ENCODE data around the gene SLC16A5.

SLC16A5 gene

GRCh38 chr17:75146592-75146991, 58.8 kb downstream of the SLC16A5 start:
- Histone ChIP-seq H3K4me2 (ENCODE audit: insufficient read depth, low read length) (no peak overlapping the region), H3K79me2 (ENCODE audit: insufficient read depth, low read length) (peaks cover 62% of the 10 kb centered on the region), H3K36me3 (ENCODE audit: insufficient read depth, low read length) (peaks cover 78% of the 10 kb centered on the region), H3K4me1 (ENCODE audit: insufficient read depth, low read length) (peaks cover 13% of the 10 kb centered on the region), H2AFZ (ENCODE audit: low read depth, low read length) (no peak overlapping the region), H4K20me1 (ENCODE audit: insufficient read depth, low read length) (peaks cover 16% of the 10 kb centered on the region; the same call in 1 of the 2 replicates), H3K27ac (ENCODE audit: low read length) (no peak overlapping the region), H3K9ac (ENCODE audit: low read depth, low read length) (no peak overlapping the region), H3K4me3 (ENCODE audit: low read depth in 1 of 2, low read length in 2 of 2) (no peak overlapping the region), H3K27me3 (ENCODE audit: insufficient read depth, low read length, poor library complexity) (no peaks in the 10 kb centered on the region), H3K9me3 (ENCODE audit: insufficient read depth, low read length, severe bottlenecking) (no peaks in the 10 kb centered on the region)
- DNase-seq (no peak), ATAC-seq (ENCODE audit: insufficient read depth, low read depth) (no peak)
- TF ChIP-seq EZH2 (IDR thresholded peaks at IDR 0.05; ENCODE audit: borderline replicate concordance, low read depth, low read length, severe bottlenecking), result no peak
- TF ChIP-seq CTCF (IDR thresholded peaks at IDR 0.05; ENCODE audit: borderline replicate concordance, extremely low read depth, low read length, poor library complexity, severe bottlenecking), result no peak

GRCh38 chr17:75147878-75148546, 60.3 kb downstream of the SLC16A5 start:
- ATAC-seq (ENCODE audit: insufficient read depth, low read depth), result no peak
- Histone ChIP-seq H4K20me1 (ENCODE audit: insufficient read depth, low read length) (peaks cover 20% of the 10 kb centered on the region; the same call in 1 of the 2 replicates), H3K79me2 (ENCODE audit: insufficient read depth, low read length) (peaks cover 71% of the 10 kb centered on the region), H3K27ac (ENCODE audit: low read length) (no peak overlapping the region), H3K4me1 (ENCODE audit: insufficient read depth, low read length) (peaks cover 18% of the 10 kb centered on the region), H3K4me2 (ENCODE audit: insufficient read depth, low read length) (no peak overlapping the region), H3K9me3 (ENCODE audit: insufficient read depth, low read length, severe bottlenecking) (no peaks in the 10 kb centered on the region), H3K36me3 (ENCODE audit: insufficient read depth, low read length) (peaks cover 66% of the 10 kb centered on the region), H3K9ac (ENCODE audit: low read depth, low read length) (no peak overlapping the region), H3K27me3 (ENCODE audit: insufficient read depth, low read length, poor library complexity) (no peaks in the 10 kb centered on the region), H2AFZ (ENCODE audit: low read depth, low read length) (no peak overlapping the region), H3K4me3 (ENCODE audit: low read depth in 1 of 2, low read length in 2 of 2) (no peak overlapping the region)
- no peak for DNase-seq
- no peak for TF ChIP-seq EZH2 (IDR thresholded peaks at IDR 0.05; ENCODE audit: borderline replicate concordance, low read depth, low read length, severe bottlenecking)
- no peak for TF ChIP-seq CTCF (IDR thresholded peaks at IDR 0.05; ENCODE audit: borderline replicate concordance, extremely low read depth, low read length, poor library complexity, severe bottlenecking)

GRCh38 chr17:75151930-75152329, 64.2 kb downstream of the SLC16A5 start:
- Histone ChIP-seq H3K27ac (ENCODE audit: low read length) (no peak overlapping the region), H3K9me3 (ENCODE audit: insufficient read depth, low read length, severe bottlenecking) (no peaks in the 10 kb centered on the region), H3K4me1 (ENCODE audit: insufficient read depth, low read length) (peaks cover 30% of the 10 kb centered on the region), H3K27me3 (ENCODE audit: insufficient read depth, low read length, poor library complexity) (no peaks in the 10 kb centered on the region), H3K36me3 (ENCODE audit: insufficient read depth, low read length) (peaks cover 27% of the 10 kb centered on the region), H3K4me2 (ENCODE audit: insufficient read depth, low read length) (peak overlapping the region; percentile 67), H3K79me2 (ENCODE audit: insufficient read depth, low read length) (peaks cover 70% of the 10 kb centered on the region), H2AFZ (ENCODE audit: low read depth, low read length) (no peak overlapping the region), H4K20me1 (ENCODE audit: insufficient read depth, low read length) (peaks cover 22% of the 10 kb centered on the region; the same call in 1 of the 2 replicates), H3K9ac (ENCODE audit: low read depth, low read length) (peak overlapping the region; percentile 92), H3K4me3 (ENCODE audit: low read depth in 1 of 2, low read length in 2 of 2) (peak overlapping the region in 1 of 2 experiments; percentile 98; a peak in 2 of 4 replicates)
- TF ChIP-seq CTCF (IDR thresholded peaks at IDR 0.05; ENCODE audit: borderline replicate concordance, extremely low read depth, low read length, poor library complexity, severe bottlenecking), result no peak
- TF ChIP-seq EZH2 (IDR thresholded peaks at IDR 0.05; ENCODE audit: borderline replicate concordance, low read depth, low read length, severe bottlenecking), result no peak
- no peak for DNase-seq
- no peak for ATAC-seq (ENCODE audit: insufficient read depth, low read depth)

Data from DND-41 (cell line).